Muscle of leg (tissue), 11 donors: ENCODE data around the gene SPN. TPM values are rescaled to one million over a fixed set of nuclear protein-coding genes. Genes with fewer than 3 reads are reported as not detected.
"Not testable (repeated sequence)": the region's sequence is repeated elsewhere in the genome, so short reads cannot be mapped to it uniquely, and the experiment has no call there.

Experiments
- DNase-seq: peaks from one replicate; pipeline ENCODE4 v3.0.0; 2013
- H3K27ac ChIP-seq: one replicate; pipeline ENCODE4 v1.5.1; 2013; ENCODE audit warnings: mild to moderate bottlenecking, low read length, control low read depth
- H3K27me3 ChIP-seq: one replicate; pipeline ENCODE4 v1.6.1; 2013; ENCODE audit warnings: low read length; ENCODE audit not compliant: control insufficient read depth, insufficient read depth
- H3K36me3 ChIP-seq: one replicate; pipeline ENCODE4 v1.6.1; 2013; ENCODE audit warnings: low read length; ENCODE audit not compliant: control insufficient read depth, insufficient read depth
- H3K4me1 ChIP-seq: one replicate; pipeline ENCODE4 v1.6.1; 2013; ENCODE audit warnings: low read length; ENCODE audit not compliant: control insufficient read depth, insufficient read depth
- H3K4me3 ChIP-seq: one replicate; pipeline ENCODE4 v1.5.1; 2013; ENCODE audit warnings: low read length, control low read depth
- H3K9me3 ChIP-seq: replicated peaks from 2 replicates; pipeline ENCODE4 v1.6.1; 2013; ENCODE audit warnings: low read depth, low read length; ENCODE audit not compliant: control insufficient read depth
- WGBS: methylation state at CpG from one replicate; pipeline ENCODE4 v1.1.5; 2013; ENCODE audit warnings: missing lambda C conversion rate; ENCODE audit not compliant: insufficient coverage; 5-methylcytosine and 5-hydroxymethylcytosine counted together
- polyA plus RNA-seq, 8 donors: library from polyadenylated mRNA; unstranded; fragments of 120-200 nt; gene quantifications; one replicate each; pipeline versions ENCODE4 v1.2.1 to v1.2.3, GENCODE V29; 2013; ENCODE audit warnings: inconsistent platforms in 1 of 8, low replicate concordance in 1 of 8; ENCODE audit not compliant: insufficient read length in 8 of 8, insufficient read depth in 1 of 8
- total RNA-seq: library from RNA; stranded (reverse); fragments of 120-200 nt; gene quantifications from one replicate; pipeline ENCODE4 v1.2.4, GENCODE V29; 2013

Gene SPN
- total and polyA plus RNA-seq, 9 donors = 0.31 to 1.5 (median 1.1) TPM

DNA sequence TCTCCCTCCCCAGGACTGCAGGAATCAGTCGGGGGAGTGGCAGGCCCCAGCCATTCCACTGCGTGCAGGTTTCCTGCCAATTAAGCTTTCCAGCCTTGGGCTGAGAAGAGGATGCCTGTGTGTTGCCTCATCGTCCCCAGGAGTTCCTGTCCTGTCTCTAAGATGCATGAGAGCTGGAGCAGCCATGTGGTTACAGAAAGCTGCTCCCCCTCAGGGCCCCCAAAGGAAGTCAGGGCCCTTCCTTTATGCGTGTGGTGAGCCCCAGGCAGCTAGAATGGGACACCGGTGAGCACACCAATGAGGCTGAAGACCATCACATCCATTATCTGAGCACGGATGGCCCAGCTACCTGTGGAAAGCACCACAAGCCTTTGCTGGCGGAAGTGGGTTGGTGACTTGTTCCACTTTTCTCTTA is 35.4 kb upstream of the SPN start:
- H3K27ac ChIP-seq, H3K36me3 ChIP-seq, DNase-seq, H3K4me3 ChIP-seq, H3K4me1 ChIP-seq, H3K9me3 ChIP-seq, H3K27me3 ChIP-seq: not testable (repeated sequence)
- no CpG with 5 or more reads among the region's 7 CpGs for WGBS

DNA sequence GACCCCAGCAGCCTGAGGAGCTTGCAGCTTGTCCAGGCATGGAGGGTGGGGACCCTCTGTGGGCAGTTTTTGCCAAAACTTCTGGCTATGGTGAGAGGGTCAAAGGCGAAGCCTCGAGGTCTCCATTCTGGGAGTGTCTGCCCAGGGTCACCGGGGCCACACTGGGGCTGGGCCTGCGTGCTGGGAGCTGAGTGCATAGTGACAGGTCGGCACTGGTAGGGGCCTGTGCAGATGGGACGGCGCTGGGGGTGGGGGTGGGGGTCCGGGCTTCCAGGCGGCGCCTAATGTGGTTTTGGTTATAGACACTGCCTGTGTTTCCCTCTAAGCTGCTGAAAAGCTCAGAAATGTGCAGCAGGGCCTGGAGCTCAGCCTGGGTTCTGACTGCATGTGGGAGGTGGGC is 34.3 kb upstream of the SPN start:
- H3K4me1 ChIP-seq, H3K36me3 ChIP-seq, H3K27ac ChIP-seq, H3K27me3 ChIP-seq, DNase-seq, H3K9me3 ChIP-seq, H3K4me3 ChIP-seq: not testable (repeated sequence)
- WGBS = no CpG with 5 or more reads among the region's 10 CpGs

DNA sequence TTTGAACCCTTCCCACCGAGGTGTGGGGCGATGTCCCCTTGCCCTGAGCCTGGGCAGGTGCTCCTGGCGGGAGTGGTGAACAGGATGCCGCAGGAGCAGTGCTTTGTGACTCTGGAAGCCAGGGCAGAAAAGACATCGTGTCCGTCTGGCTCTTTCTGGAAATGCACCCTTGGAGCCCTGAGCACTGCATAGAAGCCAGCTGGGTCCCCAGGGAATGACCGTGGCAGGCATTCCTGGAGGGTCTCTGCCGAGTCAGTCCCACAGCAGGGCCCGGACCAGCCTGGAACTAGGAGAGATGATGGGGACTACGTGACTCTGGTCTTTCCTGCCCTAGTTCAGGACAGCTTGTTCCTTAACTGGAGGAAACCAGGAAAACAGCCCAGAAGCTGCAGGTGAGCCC is 33.7 kb upstream of the SPN start:
- not testable (repeated sequence) for H3K4me1 ChIP-seq, H3K4me3 ChIP-seq, H3K27ac ChIP-seq, H3K36me3 ChIP-seq, H3K9me3 ChIP-seq, DNase-seq, H3K27me3 ChIP-seq
- 55% methylated on average over 7 of the region's 10 CpGs for WGBS

DNA sequence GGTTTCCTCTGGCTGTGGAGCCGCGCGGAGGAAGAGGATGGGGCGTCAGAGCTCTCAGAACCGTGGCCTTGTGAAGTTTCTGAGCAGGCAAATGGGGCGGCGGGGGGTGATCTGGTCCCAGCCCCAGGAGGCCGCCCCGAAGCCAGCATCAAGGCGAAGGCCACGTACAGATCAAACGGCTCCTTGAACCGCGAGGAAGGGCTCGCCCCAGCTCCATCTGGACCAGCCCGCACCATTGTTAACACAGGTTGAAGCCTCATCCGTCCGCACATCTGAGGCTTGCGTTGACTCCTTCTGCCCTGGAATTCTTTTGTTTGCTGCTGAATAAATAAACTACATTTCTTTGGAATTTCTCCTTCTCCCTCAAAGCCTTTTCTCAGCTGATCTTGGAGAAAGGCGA is 31.4 kb upstream of the SPN start:
- not testable (repeated sequence) for H3K4me1 ChIP-seq, H3K36me3 ChIP-seq, H3K27ac ChIP-seq, DNase-seq, H3K9me3 ChIP-seq, H3K27me3 ChIP-seq, H3K4me3 ChIP-seq
- WGBS = 79% methylated on average over 8 of the region's 20 CpGs

DNA sequence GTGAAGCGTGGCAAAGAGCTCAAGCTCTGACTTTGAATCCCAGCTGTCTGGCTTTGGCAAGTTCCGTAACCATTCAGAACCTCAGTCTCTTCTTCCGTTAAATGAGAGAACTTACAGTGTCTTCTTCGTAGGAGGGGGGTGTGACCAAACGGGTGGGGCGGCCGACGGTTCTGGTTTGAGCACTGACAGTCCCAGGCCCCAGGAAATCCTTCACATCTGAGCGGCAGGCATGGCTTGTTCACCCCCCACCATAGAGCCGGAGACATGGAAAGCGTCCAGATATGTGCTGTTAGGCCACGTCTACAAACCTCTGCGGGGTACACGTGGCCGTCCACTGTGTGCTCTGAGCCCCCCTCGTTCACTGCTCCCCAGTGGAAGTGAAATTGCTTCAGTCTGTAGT is 27.1 kb upstream of the SPN start:
- H3K4me1 ChIP-seq, H3K4me3 ChIP-seq, H3K27me3 ChIP-seq, H3K36me3 ChIP-seq, H3K9me3 ChIP-seq: not testable (repeated sequence)
- peak overlapping the region; percentile 35 for H3K27ac ChIP-seq
- WGBS = no CpG with 5 or more reads among the region's 16 CpGs
- DNase-seq = peak; percentile 25

DNA sequence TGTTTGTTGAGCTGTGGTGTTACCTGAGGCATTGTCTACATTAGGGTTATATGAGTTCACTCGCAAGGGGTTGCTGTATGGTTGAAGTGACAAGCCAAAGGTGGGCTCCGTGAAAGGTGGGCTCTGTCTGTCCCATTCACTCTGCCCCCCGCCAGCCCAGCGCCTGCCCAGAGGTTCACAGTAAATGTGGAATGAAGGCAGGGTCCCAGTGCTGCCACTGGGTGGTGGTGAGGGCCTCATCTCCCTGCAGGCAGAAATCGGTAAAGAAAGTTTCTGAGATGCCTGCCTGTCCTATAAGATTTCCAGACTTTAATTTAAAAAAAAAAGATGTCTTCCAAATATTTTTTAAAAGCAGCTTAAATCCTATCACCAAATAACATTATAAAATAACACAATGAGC is 26.7 kb upstream of the SPN start:
- not testable (repeated sequence) for H3K27me3 ChIP-seq, H3K27ac ChIP-seq, H3K4me1 ChIP-seq, H3K4me3 ChIP-seq, H3K9me3 ChIP-seq, DNase-seq, H3K36me3 ChIP-seq
- WGBS = no CpG with 5 or more reads among the region's 5 CpGs

DNA sequence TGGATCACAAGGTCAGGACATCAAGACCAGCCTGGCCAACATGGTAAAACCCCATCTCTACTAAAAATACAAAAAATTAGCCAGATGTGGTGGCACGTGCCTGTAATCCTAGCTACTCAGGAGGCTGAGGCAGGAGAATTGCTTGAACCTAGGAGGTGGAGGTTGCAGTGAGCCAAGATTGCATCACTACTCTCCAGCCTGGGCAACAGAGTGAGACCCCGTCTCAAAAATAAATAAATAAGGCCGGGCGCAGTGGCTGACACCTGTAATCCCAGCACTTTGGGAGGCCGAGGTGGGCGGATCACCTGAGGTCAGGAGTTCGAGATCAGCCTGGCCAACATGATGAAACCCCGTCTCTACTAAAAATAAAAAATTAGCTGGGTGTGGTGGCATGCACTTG is 24.3 kb upstream of the SPN start:
- not testable (repeated sequence) for H3K27me3 ChIP-seq, H3K4me3 ChIP-seq, H3K27ac ChIP-seq, DNase-seq, H3K4me1 ChIP-seq, H3K36me3 ChIP-seq, H3K9me3 ChIP-seq
- WGBS = 96% methylated on average over 4 of the region's 8 CpGs

DNA sequence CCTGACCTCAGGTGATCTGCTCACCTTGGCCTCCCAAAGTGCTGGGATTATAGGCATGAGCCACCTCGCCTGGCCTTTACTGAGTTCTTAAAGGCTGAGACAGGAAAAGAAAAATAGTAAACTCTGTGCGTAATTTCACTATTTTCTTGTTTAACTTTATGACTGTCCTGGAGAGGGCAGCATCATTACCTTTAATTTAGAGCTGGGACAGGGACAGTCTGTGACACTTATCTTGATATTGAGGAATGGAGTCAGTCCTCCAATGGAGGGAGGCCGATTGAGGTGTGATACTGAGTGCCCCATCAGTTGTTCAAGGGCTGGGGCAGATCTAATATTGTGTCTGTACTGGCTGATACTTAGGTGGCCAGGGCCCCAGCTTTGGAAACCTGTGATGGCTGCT is 21.5 kb upstream of the SPN start:
- Histone ChIP-seq H3K36me3 (no peaks in the 10 kb centered on the region), H3K27me3 (no peaks in the 10 kb centered on the region), H3K9me3 (no peaks in the 10 kb centered on the region), H3K27ac (no peak overlapping the region), H3K4me1 (no peaks in the 10 kb centered on the region), H3K4me3 (no peak overlapping the region)
- peak; percentile 36 for DNase-seq
- WGBS = 61% methylated on average over 2 of the region's 3 CpGs

DNA sequence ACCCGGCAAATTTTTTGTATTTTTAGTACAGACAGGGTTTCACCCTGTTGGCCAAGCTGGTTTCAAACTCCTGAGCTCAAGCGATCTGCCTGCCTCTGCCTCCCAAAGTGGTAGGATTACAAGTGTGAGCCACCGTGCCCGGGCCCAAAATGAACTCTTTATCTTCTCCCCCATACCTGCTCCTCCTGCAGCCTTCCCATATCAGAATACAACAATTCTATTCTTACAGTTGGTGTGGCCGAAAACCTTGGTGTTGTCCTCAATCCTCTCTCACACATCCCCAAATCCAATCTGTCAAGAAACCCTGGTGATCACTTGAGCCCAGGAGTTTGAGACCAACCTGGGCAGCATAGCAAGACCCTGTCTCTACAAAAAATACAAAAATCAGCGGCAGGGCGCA is 19.5 kb upstream of the SPN start:
- Histone ChIP-seq H3K4me1 (no peaks in the 10 kb centered on the region), H3K27ac (no peak overlapping the region), H3K36me3 (no peaks in the 10 kb centered on the region), H3K9me3 (no peaks in the 10 kb centered on the region), H3K27me3 (no peaks in the 10 kb centered on the region), H3K4me3 (no peak overlapping the region)
- no peak for DNase-seq
- WGBS = 88% methylated on average over 7 of the region's 7 CpGs

DNA sequence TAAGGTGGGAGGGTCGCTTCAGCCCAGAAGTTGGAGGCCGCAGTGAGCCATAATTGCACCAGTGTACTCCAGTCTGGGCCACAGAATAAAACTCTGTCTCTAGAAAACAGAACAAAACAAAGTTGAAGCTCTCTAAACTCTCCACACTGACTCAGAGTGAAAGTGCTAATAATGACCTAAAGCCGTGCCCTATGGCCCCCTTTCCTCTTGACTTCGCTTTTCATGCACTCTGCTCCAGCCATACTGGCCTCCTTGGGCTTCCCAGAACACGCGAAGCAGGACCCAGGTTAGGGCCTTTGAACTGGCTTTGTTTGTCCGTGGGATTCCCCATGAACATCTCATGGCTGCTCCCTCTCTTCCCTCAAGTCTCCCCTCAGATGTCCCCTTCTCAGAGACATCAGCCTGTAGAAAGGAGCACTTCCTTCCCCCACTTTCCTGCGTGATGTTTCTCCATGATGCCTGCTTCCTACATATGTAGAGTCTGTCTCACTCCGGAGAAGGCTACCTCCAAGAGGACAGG is 18.6 kb upstream of the SPN start:
- H3K27me3 ChIP-seq = no peaks in the 10 kb centered on the region
- no peaks in the 10 kb centered on the region for H3K9me3 ChIP-seq
- no peak overlapping the region for H3K4me3 ChIP-seq
- H3K36me3 ChIP-seq = no peaks in the 10 kb centered on the region
- H3K27ac ChIP-seq = no peak overlapping the region
- WGBS = 86% methylated on average over 6 of the region's 9 CpGs
- DNase-seq = peak; percentile 41
- no peaks in the 10 kb centered on the region for H3K4me1 ChIP-seq

DNA sequence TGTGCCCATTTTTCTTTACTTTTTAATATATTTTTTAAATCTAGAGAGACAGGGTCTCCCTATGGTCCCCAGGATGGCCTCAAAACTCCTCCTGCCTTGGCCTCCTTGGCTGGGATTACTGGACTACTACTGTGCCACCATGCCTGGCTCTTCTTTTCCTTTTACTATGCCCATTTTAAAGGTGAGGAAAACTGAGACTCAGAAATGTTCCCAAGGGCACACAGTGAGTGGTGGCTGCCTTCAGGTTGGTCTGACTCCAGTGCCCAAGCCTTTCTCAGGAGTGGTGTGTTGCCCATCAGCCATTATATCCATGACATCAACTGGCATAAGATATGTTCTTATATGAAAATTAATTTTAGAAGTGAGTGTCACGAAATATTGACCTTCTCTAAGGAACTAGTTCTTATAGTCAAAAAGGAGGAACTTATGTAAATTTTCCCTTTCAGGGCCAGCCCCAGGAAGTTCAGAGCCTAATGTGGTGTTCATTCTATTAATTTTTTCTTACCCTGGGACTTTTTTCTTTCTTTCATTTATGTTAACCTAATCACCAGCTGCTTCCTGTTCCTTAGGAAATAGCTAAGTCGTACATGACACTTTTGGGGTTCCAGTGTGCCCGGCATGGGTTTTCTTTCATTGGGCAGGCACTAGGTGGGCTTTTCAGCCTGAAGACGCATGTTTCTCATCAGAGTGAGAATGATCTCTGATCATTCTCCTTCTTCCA is 17.9 kb upstream of the SPN start:
- WGBS = no CpG with 5 or more reads among the region's 4 CpGs
- no peak for DNase-seq
- no peaks in the 10 kb centered on the region for H3K4me1 ChIP-seq
- H3K4me3 ChIP-seq = no peak overlapping the region
- H3K27me3 ChIP-seq = no peaks in the 10 kb centered on the region
- H3K9me3 ChIP-seq = no peaks in the 10 kb centered on the region
- H3K27ac ChIP-seq = peak overlapping the region; percentile 55
- H3K36me3 ChIP-seq = no peaks in the 10 kb centered on the region
